OCI-LY1 (cell line): ENCODE results near the gene MAP3K19.

Source experiments
- H2AFZ ChIP-seq: fragments of 200-600 bp; sonication (generic), shearing (Covaris generic); 2 replicates; pipeline ENCODE4 v1.6.0; 2014; ENCODE audit warnings: antibody characterized with exemption, mild to moderate bottlenecking, low read length
- H3F3A ChIP-seq: fragments of 200-600 bp; sonication (generic), shearing (Covaris generic); 2 replicates; pipeline ENCODE4 v1.6.0; 2014; ENCODE audit warnings: mild to moderate bottlenecking, antibody characterized with exemption, low read length, moderate library complexity; ENCODE audit not compliant: insufficient read depth
- H3K27ac ChIP-seq: fragments of 200-600 bp; sonication (generic); 2 replicates; pipeline ENCODE4 v1.5.1; 2014; ENCODE audit warnings: low read length, mixed run types, mild to moderate bottlenecking, low read depth; ENCODE audit not compliant: poor library complexity, severe bottlenecking
- H3K27me3 ChIP-seq: fragments of 200-600 bp; sonication (generic); 2 replicates; pipeline ENCODE4 v1.6.0; 2014; ENCODE audit warnings: antibody characterized with exemption, mild to moderate bottlenecking, low read length, moderate library complexity; ENCODE audit not compliant: insufficient read depth
- H3K36me3 ChIP-seq: fragments of 200-600 bp; sonication (generic); 2 replicates; pipeline ENCODE4 v1.6.1; 2014; ENCODE audit warnings: mild to moderate bottlenecking, antibody characterized with exemption, low read length, moderate library complexity, mixed read lengths; ENCODE audit not compliant: insufficient read depth
- H3K4me1 ChIP-seq: fragments of 200-600 bp; sonication (generic); 2 replicates; pipeline ENCODE4 v1.5.1; 2014; ENCODE audit warnings: mild to moderate bottlenecking, low read length, moderate library complexity; ENCODE audit not compliant: insufficient read depth, severe bottlenecking
- H3K4me2 ChIP-seq: fragments of 200-600 bp; sonication (generic), shearing (Covaris generic); 2 replicates; pipeline ENCODE4 v1.6.1; 2014; ENCODE audit warnings: low read length
- H3K4me3 ChIP-seq: fragments of 200-600 bp; sonication (generic); 2 replicates; pipeline ENCODE4 v1.5.1; 2014; ENCODE audit warnings: low read length, low read depth, mild to moderate bottlenecking, mixed read lengths; ENCODE audit not compliant: poor library complexity, severe bottlenecking
- H3K79me2 ChIP-seq: fragments of 200-600 bp; shearing (Covaris generic); 2 replicates; pipeline ENCODE4 v1.6.1; 2016; ENCODE audit warnings: mixed run types, low read length, mixed read lengths; ENCODE audit not compliant: insufficient read depth
- H3K9ac ChIP-seq: fragments of 200-600 bp; sonication (generic), shearing (Covaris generic); 2 replicates; pipeline ENCODE4 v1.6.1; 2014; ENCODE audit warnings: mild to moderate bottlenecking, low read length, mixed read lengths
- H3K9me2 ChIP-seq: fragments of 200-600 bp; sonication (generic), shearing (Covaris generic); 2 replicates; pipeline ENCODE4 v1.6.1; 2014; ENCODE audit warnings: low read depth, mild to moderate bottlenecking, low read length, mixed read lengths
- H3K9me3 ChIP-seq: fragments of 200-600 bp; shearing (Covaris generic); 2 replicates; pipeline ENCODE4 v1.6.1; 2014; ENCODE audit warnings: low read length, mixed read lengths
- H4K20me1 ChIP-seq: fragments of 200-600 bp; sonication (generic), shearing (Covaris generic); 2 replicates; pipeline ENCODE4 v1.6.0; 2016; ENCODE audit warnings: mild to moderate bottlenecking, low read length; ENCODE audit not compliant: insufficient read depth
- CTCF ChIP-seq: fragments of 200-600 bp; sonication (generic), shearing (Covaris generic); IDR thresholded peaks from 2 replicates; pipeline ENCODE4 v1.5.1; 2017; ENCODE audit warnings: mild to moderate bottlenecking, antibody characterized with exemption, low read length, moderate library complexity, mixed read lengths
- EZH2 ChIP-seq: fragments of 200-600 bp; sonication (generic), shearing (Covaris generic); IDR thresholded peaks from 2 replicates; pipeline ENCODE4 v1.8.0; 2017; ENCODE audit warnings: borderline replicate concordance, mixed run types, mild to moderate bottlenecking, antibody characterized with exemption, low read length, moderate library complexity, mixed read lengths

Gene MAP3K19

GRCh38 chr2:134946073-134946472 lies 101.2 kb downstream of the MAP3K19 start:
- no peaks in the 10 kb centered on the region for H3F3A ChIP-seq
- H3K4me3 ChIP-seq, result no peak overlapping the region
- H3K9me2 ChIP-seq, result no peaks in the 10 kb centered on the region
- H3K9me3 ChIP-seq, result no peaks in the 10 kb centered on the region
- no peak overlapping the region for H3K27ac ChIP-seq
- H4K20me1 ChIP-seq, result no peaks in the 10 kb centered on the region
- no peaks in the 10 kb centered on the region for H3K79me2 ChIP-seq
- H3K4me2 ChIP-seq, result no peak overlapping the region
- TF ChIP-seq CTCF, result no peak
- TF ChIP-seq EZH2, result no peak
- H3K4me1 ChIP-seq, result peaks cover 12% of the 10 kb centered on the region
- no peak overlapping the region for H2AFZ ChIP-seq
- H3K27me3 ChIP-seq, result no peaks in the 10 kb centered on the region
- H3K36me3 ChIP-seq, result peaks cover 83% of the 10 kb centered on the region
- H3K9ac ChIP-seq, result no peak overlapping the region

GRCh38 chr2:134944975-134945374 lies 102.3 kb downstream of the MAP3K19 start:
- H3K4me1 ChIP-seq, result peaks cover 12% of the 10 kb centered on the region
- no peak overlapping the region for H3K4me2 ChIP-seq
- no peak overlapping the region for H3K27ac ChIP-seq
- H3K9me3 ChIP-seq, result no peaks in the 10 kb centered on the region
- H3K27me3 ChIP-seq, result no peaks in the 10 kb centered on the region
- no peak for TF ChIP-seq EZH2
- no peak for TF ChIP-seq CTCF
- H3K79me2 ChIP-seq, result no peaks in the 10 kb centered on the region
- H3F3A ChIP-seq, result 0 out of 2 replicates have a peak, but pooled peaks cover 2% of the 10 kb centered on the region
- no peaks in the 10 kb centered on the region for H3K9me2 ChIP-seq
- peaks cover 82% of the 10 kb centered on the region for H3K36me3 ChIP-seq
- no peak overlapping the region for H2AFZ ChIP-seq
- H3K9ac ChIP-seq, result no peak overlapping the region
- no peaks in the 10 kb centered on the region for H4K20me1 ChIP-seq
- H3K4me3 ChIP-seq, result no peak overlapping the region

- Histone ChIP-seq H3K27me3 (no peaks in the 10 kb centered on the region), H3K9ac (no peak overlapping the region), H3K79me2 (no peaks in the 10 kb centered on the region), H3K9me3 (no peaks in the 10 kb centered on the region), H4K20me1 (no peaks in the 10 kb centered on the region), H3K36me3 (peaks cover 80% of the 10 kb centered on the region), H3K4me1 (peaks cover 12% of the 10 kb centered on the region), H3F3A (0 out of 2 replicates have a peak, but pooled peaks cover 2% of the 10 kb centered on the region), H3K4me3 (no peak overlapping the region), H3K4me2 (no peak overlapping the region; the same call in 1 of the 2 replicates), H3K9me2 (no peaks in the 10 kb centered on the region), H2AFZ (no peak overlapping the region), H3K27ac (no peak overlapping the region)
- TF ChIP-seq CTCF, result no peak
- no peak for TF ChIP-seq EZH2
These were observed 103.7 kb downstream of the MAP3K19 start for GRCh38 chr2:134943540-134943939.
